DMS 273 (cell line): ENCODE data around the gene TBC1D26.
"Not testable (repeated sequence)": the region's sequence is repeated elsewhere in the genome, so short reads cannot be mapped to it uniquely, and the experiment has no call there.

Experiments
- DNase-seq: peaks from one replicate; lab custom pipeline; 2025; ENCODE audit not compliant: unreplicated experiment; lab: John Stamatoyannopoulos, UW

The TBC1D26 gene

GRCh38 chr17:15742921-15743320, 10.8 kb downstream of the TBC1D26 start:
- DNase-seq, result no peak

- DNase-seq, result no peak
Observed at GRCh38 chr17:15744074-15744676, 12.1 kb downstream of the TBC1D26 start.

- peak; percentile 5 for DNase-seq
Observed at GRCh38 chr17:15744885-15745284, 12.8 kb downstream of the TBC1D26 start.

DNA sequence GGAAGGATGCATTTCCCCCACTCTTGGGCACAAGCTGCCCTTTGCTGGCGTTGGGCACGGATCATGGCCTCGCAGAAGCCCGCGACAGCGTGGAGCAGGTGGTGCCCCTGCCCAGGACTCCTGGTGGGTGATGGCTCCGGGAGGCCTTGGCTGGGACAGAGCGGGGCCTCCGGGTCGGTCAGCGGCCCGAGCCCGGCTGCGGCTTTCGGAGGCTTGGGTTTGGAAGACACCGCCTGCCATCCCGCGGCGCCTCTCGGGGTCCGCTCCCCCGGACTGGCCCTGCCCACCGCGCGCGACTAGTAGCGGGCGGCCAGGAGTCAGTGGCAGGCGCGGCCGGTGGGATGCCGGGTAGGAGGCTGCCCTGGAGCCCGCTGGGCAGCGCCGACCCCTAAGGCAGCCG, 17.3 kb downstream of the TBC1D26 start:
- not testable (repeated sequence) for DNase-seq

DNA sequence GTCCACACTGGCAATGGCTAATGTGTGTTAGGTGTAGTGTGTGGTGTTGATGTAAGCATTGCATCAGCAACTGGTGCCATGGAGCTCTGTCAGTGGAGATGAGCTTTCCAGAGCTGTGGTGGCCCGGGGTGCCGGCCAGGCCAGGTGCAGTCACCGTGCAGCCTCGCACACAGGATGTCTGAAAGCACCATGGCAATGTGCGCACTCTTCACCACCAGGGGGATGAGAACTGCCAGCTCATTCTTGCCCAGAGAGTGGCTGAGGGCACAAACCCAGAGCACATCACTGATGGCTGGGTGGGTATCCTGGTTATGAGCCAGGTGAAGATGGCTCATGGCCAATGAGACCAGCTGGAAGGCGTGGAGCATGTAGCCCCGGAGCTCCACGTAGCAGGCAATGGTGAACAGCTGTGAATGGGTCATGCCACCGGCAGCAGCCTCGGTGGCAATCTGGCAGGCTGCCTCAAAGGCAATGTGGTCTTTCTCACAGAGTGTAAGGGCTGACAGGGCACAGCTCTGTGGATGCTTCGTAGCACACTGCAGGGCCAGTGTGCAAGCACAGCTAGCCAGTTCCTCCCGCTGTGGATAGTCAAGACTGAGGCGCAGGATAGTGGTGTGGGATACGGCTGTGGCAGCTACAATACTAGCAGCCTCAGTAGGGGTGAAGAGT, 36.9 kb downstream of the TBC1D26 start:
- peak; percentile 77 for DNase-seq

GRCh38 chr17:15770679-15771078, 38.6 kb downstream of the TBC1D26 start:
- DNase-seq, result not testable (repeated sequence)

DNA sequence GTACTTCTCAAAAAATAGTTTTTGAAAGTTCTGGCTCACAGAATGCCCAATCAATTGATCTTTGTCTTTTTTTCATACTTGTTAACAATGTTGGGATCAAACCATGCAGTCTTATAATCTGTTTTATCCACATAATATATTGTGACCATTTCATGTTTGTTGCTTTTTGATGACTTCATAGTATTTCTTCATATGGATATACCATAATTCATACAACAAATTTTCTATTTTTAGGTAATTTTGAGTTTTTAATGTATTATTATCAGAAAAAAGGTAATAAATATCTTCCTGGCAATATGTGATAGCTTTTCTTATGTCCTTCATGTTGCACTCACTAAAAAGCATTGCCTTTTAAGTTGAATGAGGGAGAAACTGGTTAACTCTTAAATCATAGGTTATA, 44.8 kb downstream of the TBC1D26 start:
- DNase-seq, result no peak

DNA sequence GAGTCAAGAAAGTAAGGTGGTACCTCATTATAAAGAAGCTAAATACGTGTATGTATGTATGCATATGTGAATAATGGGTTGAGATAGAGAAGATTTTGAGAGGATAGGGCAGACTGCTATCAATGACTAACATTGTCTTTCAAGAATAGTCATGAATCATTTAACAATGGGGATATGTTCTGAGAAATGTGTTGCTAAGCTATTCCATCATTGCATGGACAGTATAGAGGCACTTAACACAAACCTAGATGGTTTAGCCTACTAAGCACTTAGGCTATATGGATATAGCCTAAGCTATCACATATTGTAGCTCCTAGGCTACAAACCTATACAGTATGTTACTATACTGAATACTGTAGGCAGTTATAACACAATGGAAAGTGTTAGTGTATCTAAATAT, 45.2 kb downstream of the TBC1D26 start:
- no peak for DNase-seq

- no peak for DNase-seq
Observed at GRCh38 chr17:15777717-15778116, 45.6 kb downstream of the TBC1D26 start.

DNA sequence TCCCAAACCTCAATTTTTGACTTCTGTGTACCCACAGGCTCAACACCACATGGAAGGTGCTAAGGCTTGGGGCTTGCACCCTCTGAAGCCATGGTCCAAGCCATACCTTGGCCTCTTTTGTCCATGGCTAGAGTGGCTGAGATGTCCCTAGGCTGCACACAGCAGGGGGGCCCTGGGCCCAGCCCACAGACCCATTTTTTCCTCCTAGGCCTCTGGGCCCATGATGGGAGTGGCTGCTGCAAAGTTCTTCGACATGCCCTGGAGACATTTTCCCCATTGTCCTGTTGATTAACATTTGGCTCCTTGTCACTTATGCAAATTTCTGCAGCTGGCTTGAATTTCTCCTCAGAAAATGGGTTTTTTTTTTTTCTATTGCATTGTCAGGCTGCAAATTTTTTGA, 47.0 kb downstream of the TBC1D26 start:
- no peak for DNase-seq

GRCh38 chr17:15780188-15780587, 48.1 kb downstream of the TBC1D26 start:
- no peak for DNase-seq

DNA sequence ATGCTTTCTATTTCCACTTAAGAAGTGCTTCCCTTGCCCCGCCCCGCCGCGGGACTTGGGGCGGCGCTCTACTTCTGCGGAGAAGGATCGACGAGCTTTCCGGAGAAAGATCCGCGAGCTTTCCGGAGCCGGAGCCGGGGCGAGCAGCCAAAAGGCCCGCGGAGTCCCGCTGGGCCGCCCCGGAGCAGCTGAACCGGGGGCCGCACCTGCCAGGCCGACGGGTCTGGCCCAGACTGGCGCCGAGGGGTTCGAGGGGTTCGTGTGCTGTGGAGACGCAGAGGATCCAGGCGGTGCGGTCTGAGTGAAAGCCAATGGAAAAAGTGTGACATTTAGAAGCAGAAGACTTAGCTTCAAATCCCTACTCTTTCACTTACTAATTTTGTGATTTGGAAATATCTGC, 50.8 kb downstream of the TBC1D26 start:
- DNase-seq, result no peak

DNA sequence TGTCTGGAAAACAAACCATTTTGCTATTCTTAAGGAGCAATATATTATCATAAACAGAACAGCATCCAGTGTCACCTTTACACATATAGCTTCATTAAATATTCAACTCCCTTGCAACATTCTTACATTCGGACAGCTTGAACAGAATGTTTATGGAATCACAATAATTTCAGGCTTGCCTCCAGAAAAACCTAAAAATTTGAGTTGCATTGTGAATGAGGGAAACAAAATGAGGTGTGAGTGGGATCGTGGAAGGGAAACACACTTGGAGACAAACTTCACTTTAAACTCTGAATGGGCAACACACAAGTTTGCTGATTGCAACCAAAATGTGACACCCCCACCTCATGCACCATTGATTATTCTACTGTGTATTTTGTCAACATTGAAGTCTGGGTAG, 51.4 kb downstream of the TBC1D26 start:
- no peak for DNase-seq

GRCh38 chr17:15784351-15784750, 52.3 kb downstream of the TBC1D26 start:
- peak; percentile 78 for DNase-seq

DNA sequence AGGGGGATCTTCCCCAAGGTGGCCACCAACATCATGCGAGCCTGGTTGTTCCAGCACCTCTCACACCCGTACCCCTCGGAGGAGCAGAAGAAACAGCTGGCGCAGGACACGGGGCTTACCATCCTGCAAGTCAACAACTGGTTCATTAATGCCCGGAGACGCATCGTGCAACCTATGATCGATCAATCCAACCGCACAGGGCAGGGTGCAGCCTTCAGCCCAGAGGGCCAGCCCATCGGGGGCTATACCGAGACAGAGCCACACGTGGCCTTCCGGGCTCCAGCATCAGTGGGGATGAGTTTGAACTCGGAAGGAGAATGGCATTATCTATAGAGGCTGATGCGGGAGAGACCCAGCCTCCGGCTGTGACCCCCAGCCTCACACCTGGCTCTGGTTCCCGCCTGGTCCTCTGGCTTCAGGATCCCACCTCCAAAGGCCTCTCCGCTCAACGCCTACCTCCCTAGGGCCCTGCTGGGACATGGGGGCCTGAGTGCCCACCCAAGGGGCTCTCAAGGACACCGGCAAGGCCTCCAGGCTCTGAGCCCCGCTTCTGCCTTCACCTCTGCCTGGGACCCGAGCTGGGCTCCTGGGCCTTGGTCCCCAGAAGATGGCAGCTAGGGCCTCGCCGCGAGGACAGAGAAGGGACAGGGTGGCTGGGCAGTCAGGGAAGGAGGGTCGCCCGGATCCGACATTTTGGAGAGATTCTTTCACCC, 55.4 kb downstream of the TBC1D26 start:
- DNase-seq, result not testable (repeated sequence)

- DNase-seq, result not testable (repeated sequence)
Observed at GRCh38 chr17:15788365-15788764, 56.3 kb downstream of the TBC1D26 start.
